ENCODE data around the gene ATP10A.
"Not testable (repeated sequence)": the region's sequence is repeated elsewhere in the genome, so short reads cannot be mapped to it uniquely, and the experiment has no call there.

The ATP10A gene

GRCh38 chr15:25636486-25636885 lies 226.6 kb downstream of the ATP10A start:
- not testable (repeated sequence) for H2AFZ ChIP-seq (ENCODE audit: insufficient read depth, low read length, poor library complexity); H2BK5ac ChIP-seq (ENCODE audit: low read depth, low read length, poor library complexity); H3K14ac ChIP-seq (ENCODE audit: low read length); H3K4ac ChIP-seq (ENCODE audit: low read depth, low read length); H3K4me2 ChIP-seq (ENCODE audit: low read length); H3K4me3 ChIP-seq (ENCODE audit: low read depth, low read length); DNase-seq; H3K79me1 ChIP-seq (ENCODE audit: low read length); H4K12ac ChIP-seq (ENCODE audit: low read depth, low read length); H3K9me3 ChIP-seq (ENCODE audit: insufficient read depth, low read depth, low read length); H4K8ac ChIP-seq (ENCODE audit: low read depth, low read length); H3K27ac ChIP-seq (ENCODE audit: low read depth, low read length); H3K79me2 ChIP-seq (ENCODE audit: control insufficient read depth, insufficient read depth, low read length, poor library complexity); H2AK5ac ChIP-seq (ENCODE audit: low read length); H3K36me3 ChIP-seq (ENCODE audit: control insufficient read depth in 1 of 2, insufficient read depth in 2 of 2, low read length in 2 of 2); H3K27me3 ChIP-seq (ENCODE audit: insufficient read depth, low read length); H3K23ac ChIP-seq (ENCODE audit: low read length); H3K9ac ChIP-seq (ENCODE audit: low read length)
- Histone ChIP-seq H3K18ac (ENCODE audit: low read length) (peak overlapping the region; percentile 40), H2BK120ac (ENCODE audit: insufficient read depth, low read length, poor library complexity) (peak overlapping the region; percentile 41), H3K4me1 (ENCODE audit: control insufficient read depth in 1 of 2, insufficient read depth in 2 of 2, low read length in 2 of 2) (peaks cover 9 to 13% of the 10 kb centered on the region in 2 experiments), H4K91ac (ENCODE audit: low read depth, low read length) (peak overlapping the region; percentile 66), H2BK12ac (ENCODE audit: low read length) (peak overlapping the region; percentile 24)
- WGBS (ENCODE audit: extremely low coverage, insufficient coverage, insufficient read length) = no CpG with 5 or more reads among the region's 9 CpGs

- Histone ChIP-seq H3K36me3 (ENCODE audit: control insufficient read depth in 1 of 2, insufficient read depth in 2 of 2, low read length in 2 of 2) (no peaks in the 10 kb centered on the region), H2BK5ac (ENCODE audit: low read depth, low read length, poor library complexity) (no peak overlapping the region), H3K4me1 (ENCODE audit: control insufficient read depth in 1 of 2, insufficient read depth in 2 of 2, low read length in 2 of 2) (peaks cover 7 to 11% of the 10 kb centered on the region in 2 experiments), H2AK5ac (ENCODE audit: low read length) (no peak overlapping the region), H3K27ac (ENCODE audit: low read depth, low read length) (no peak overlapping the region), H4K91ac (ENCODE audit: low read depth, low read length) (peak overlapping the region; percentile 83), H3K4me2 (ENCODE audit: low read length) (no peak overlapping the region), H2BK12ac (ENCODE audit: low read length) (no peak overlapping the region), H2BK120ac (ENCODE audit: insufficient read depth, low read length, poor library complexity) (peak overlapping the region; percentile 41), H4K12ac (ENCODE audit: low read depth, low read length) (no peak overlapping the region), H3K9ac (ENCODE audit: low read length) (no peak overlapping the region), H3K14ac (ENCODE audit: low read length) (no peak overlapping the region), H3K79me1 (ENCODE audit: low read length) (peaks cover 9% of the 10 kb centered on the region), H3K18ac (ENCODE audit: low read length) (no peak overlapping the region), H3K23ac (ENCODE audit: low read length) (no peak overlapping the region), H3K4me3 (ENCODE audit: low read depth, low read length) (no peak overlapping the region), H3K79me2 (ENCODE audit: control insufficient read depth, insufficient read depth, low read length, poor library complexity) (peaks cover 1% of the 10 kb centered on the region), H4K8ac (ENCODE audit: low read depth, low read length) (no peak overlapping the region), H2AFZ (ENCODE audit: insufficient read depth, low read length, poor library complexity) (no peak overlapping the region), H3K4ac (ENCODE audit: low read depth, low read length) (no peak overlapping the region), H3K27me3 (ENCODE audit: insufficient read depth, low read length) (no peaks in the 10 kb centered on the region), H3K9me3 (ENCODE audit: insufficient read depth, low read depth, low read length) (no peaks in the 10 kb centered on the region)
- DNase-seq = no peak
Measured at GRCh38 chr15:25635191-25635590, 227.9 kb downstream of the ATP10A start.

DNA sequence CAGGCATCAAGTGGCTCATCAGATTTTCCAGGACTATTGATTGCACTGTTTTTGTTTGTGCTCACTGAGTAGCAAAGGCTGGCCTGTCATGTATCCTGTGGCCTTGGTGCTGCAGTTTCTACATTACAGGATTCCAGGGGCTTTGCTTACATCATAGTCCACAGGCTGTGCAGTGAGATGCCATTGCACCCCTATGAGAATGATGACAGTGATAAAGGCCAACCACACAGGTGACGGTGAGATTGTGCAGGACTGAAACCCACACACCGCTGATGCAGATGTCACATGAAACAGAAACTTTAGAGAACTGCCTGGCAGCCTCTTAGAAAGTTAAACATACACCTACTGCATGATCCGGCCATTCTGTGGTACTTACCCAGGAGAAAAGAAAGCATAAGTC lies 229.3 kb downstream of the ATP10A start:
- Histone ChIP-seq H3K4me2 (ENCODE audit: low read length) (no peak overlapping the region), H3K79me2 (ENCODE audit: control insufficient read depth, insufficient read depth, low read length, poor library complexity) (peaks cover 1% of the 10 kb centered on the region), H3K9ac (ENCODE audit: low read length) (no peak overlapping the region), H2AFZ (ENCODE audit: insufficient read depth, low read length, poor library complexity) (no peak overlapping the region), H3K23ac (ENCODE audit: low read length) (no peak overlapping the region), H4K8ac (ENCODE audit: low read depth, low read length) (no peak overlapping the region), H3K14ac (ENCODE audit: low read length) (no peak overlapping the region), H2BK5ac (ENCODE audit: low read depth, low read length, poor library complexity) (no peak overlapping the region), H2BK120ac (ENCODE audit: insufficient read depth, low read length, poor library complexity) (no peak overlapping the region), H3K18ac (ENCODE audit: low read length) (no peak overlapping the region), H3K27ac (ENCODE audit: low read depth, low read length) (peak overlapping the region; percentile 65), H2AK5ac (ENCODE audit: low read length) (no peak overlapping the region), H2BK12ac (ENCODE audit: low read length) (no peak overlapping the region), H3K27me3 (ENCODE audit: insufficient read depth, low read length) (no peaks in the 10 kb centered on the region), H4K91ac (ENCODE audit: low read depth, low read length) (no peak overlapping the region), H3K4ac (ENCODE audit: low read depth, low read length) (no peak overlapping the region), H3K79me1 (ENCODE audit: low read length) (peaks cover 9% of the 10 kb centered on the region), H4K12ac (ENCODE audit: low read depth, low read length) (no peak overlapping the region), H3K36me3 (ENCODE audit: control insufficient read depth in 1 of 2, insufficient read depth in 2 of 2, low read length in 2 of 2) (no peaks in the 10 kb centered on the region), H3K4me3 (ENCODE audit: low read depth, low read length) (no peak overlapping the region), H3K4me1 (ENCODE audit: control insufficient read depth in 1 of 2, insufficient read depth in 2 of 2, low read length in 2 of 2) (peaks cover 7 to 11% of the 10 kb centered on the region in 2 experiments), H3K9me3 (ENCODE audit: insufficient read depth, low read depth, low read length) (no peaks in the 10 kb centered on the region)
- WGBS (ENCODE audit: extremely low coverage, insufficient coverage, insufficient read length) = no CpG with 5 or more reads among the region's 3 CpGs
- no peak for DNase-seq

GRCh38 chr15:25631971-25632370 lies 231.2 kb downstream of the ATP10A start:
- Histone ChIP-seq H3K4me1 (ENCODE audit: control insufficient read depth in 1 of 2, insufficient read depth in 2 of 2, low read length in 2 of 2) (peaks cover 7 to 11% of the 10 kb centered on the region in 2 experiments), H3K79me2 (ENCODE audit: control insufficient read depth, insufficient read depth, low read length, poor library complexity) (peaks cover 1% of the 10 kb centered on the region)
- no CpG with 5 or more reads among the region's 8 CpGs for WGBS (ENCODE audit: extremely low coverage, insufficient coverage, insufficient read length)

More at GRCh38 chr15:25631971-25632370, 231.2 kb downstream of the ATP10A start:
- Histone ChIP-seq H4K91ac (ENCODE audit: low read depth, low read length) (no peak overlapping the region), H2BK12ac (ENCODE audit: low read length) (no peak overlapping the region), H3K27me3 (ENCODE audit: insufficient read depth, low read length) (no peaks in the 10 kb centered on the region), H2BK5ac (ENCODE audit: low read depth, low read length, poor library complexity) (no peak overlapping the region), H2BK120ac (ENCODE audit: insufficient read depth, low read length, poor library complexity) (no peak overlapping the region), H3K4me3 (ENCODE audit: low read depth, low read length) (no peak overlapping the region), H3K9me3 (ENCODE audit: insufficient read depth, low read depth, low read length) (no peaks in the 10 kb centered on the region), H3K4ac (ENCODE audit: low read depth, low read length) (no peak overlapping the region), H3K36me3 (ENCODE audit: control insufficient read depth in 1 of 2, insufficient read depth in 2 of 2, low read length in 2 of 2) (no peaks in the 10 kb centered on the region), H2AFZ (ENCODE audit: insufficient read depth, low read length, poor library complexity) (no peak overlapping the region), H3K18ac (ENCODE audit: low read length) (no peak overlapping the region), H3K27ac (ENCODE audit: low read depth, low read length) (no peak overlapping the region), H3K23ac (ENCODE audit: low read length) (no peak overlapping the region), H3K4me2 (ENCODE audit: low read length) (no peak overlapping the region), H3K79me1 (ENCODE audit: low read length) (peaks cover 9% of the 10 kb centered on the region), H3K9ac (ENCODE audit: low read length) (no peak overlapping the region), H4K12ac (ENCODE audit: low read depth, low read length) (no peak overlapping the region), H3K14ac (ENCODE audit: low read length) (no peak overlapping the region), H2AK5ac (ENCODE audit: low read length) (no peak overlapping the region), H4K8ac (ENCODE audit: low read depth, low read length) (no peak overlapping the region)
- DNase-seq = no peak
